Spleen (tissue), 11 donors: ENCODE measurements around the gene GHRHR. TPM values are rescaled to one million over a fixed set of nuclear protein-coding genes. Genes with fewer than 3 reads are reported as not detected.

Source experiments
- DNase-seq: peaks from one replicate; pipeline ENCODE4 v3.0.0-alpha.2; 2020
- H3K27ac ChIP-seq, 8 donors: fragments of 200-600 bp; sonication (generic) in 7 of 8; 1 replicate in 4 of 8; 2 replicates in 4 of 8; pipeline versions ENCODE4 v1.5.0 to v1.8.0; 2016 to 2021; ENCODE audit warnings: inconsistent platforms in 4 of 8, mild to moderate bottlenecking in 4 of 8, moderate library complexity in 1 of 8
- H3K27me3 ChIP-seq, 7 donors: fragments of 200-600 bp; sonication (generic) in 6 of 7; replicated peaks in 1 of 7; 1 replicate in 4 of 7; 2 replicates in 3 of 7; pipeline versions ENCODE4 v1.5.0 to v1.8.0; 2016 to 2021; ENCODE audit warnings: inconsistent platforms in 3 of 7, mild to moderate bottlenecking in 1 of 7
- H3K36me3 ChIP-seq, 6 donors: fragments of 200-600 bp; sonication (generic) in 5 of 6; 1 replicate in 4 of 6; 2 replicates in 2 of 6; pipeline versions ENCODE4 v1.5.0 to v1.8.0; 2016 to 2021; ENCODE audit warnings: inconsistent platforms in 2 of 6
- H3K4me1 ChIP-seq, 6 donors: fragments of 200-600 bp; sonication (generic) in 5 of 6; 1 replicate in 3 of 6; 2 replicates in 3 of 6; pipeline versions ENCODE4 v1.5.0 to v1.8.0; 2016 to 2021; ENCODE audit warnings: inconsistent platforms in 3 of 6
- H3K4me3 ChIP-seq, 8 donors: fragments of 200-600 bp; sonication (generic) in 7 of 8; 1 replicate in 4 of 8; 2 replicates in 4 of 8; pipeline versions ENCODE4 v1.5.0 to v1.8.0; 2016 to 2021; ENCODE audit warnings: inconsistent platforms in 4 of 8, mild to moderate bottlenecking in 4 of 8, moderate library complexity in 2 of 8
- H3K9me3 ChIP-seq, 8 donors: fragments of 200-600 bp; sonication (generic) in 7 of 8; 1 replicate in 4 of 8; 2 replicates in 4 of 8; pipeline versions ENCODE4 v1.5.0 to v1.8.0; 2016 to 2021; ENCODE audit warnings: inconsistent platforms in 4 of 8
- CTCF ChIP-seq, 11 experiments: fragments of 200-600 bp in 7 of 11; fragments of 450-650 bp in 4 of 11; sonication (generic) in 4 of 11; IDR thresholded peaks in 8 of 11; conservative IDR thresholded peaks in 3 of 11; 1 replicate in 7 of 11; 2 replicates in 4 of 11; pipeline versions ENCODE4 v1.4.0 to v1.8.0; 2016 to 2021; ENCODE audit warnings: antibody characterized with exemption in 11 of 11, inconsistent platforms in 4 of 11, mild to moderate bottlenecking in 1 of 11
- POLR2A ChIP-seq, 3 donors: fragments of 450-650 bp; IDR thresholded peaks; one replicate each; pipeline ENCODE4 v1.5.1; 2017; ENCODE audit warnings: antibody characterized with exemption in 3 of 3, mild to moderate bottlenecking in 1 of 3
- POLR2AphosphoS5 ChIP-seq, 3 donors: sonication (generic); formaldehyde crosslinking; IDR thresholded peaks; one replicate each; pipeline ENCODE4 v1.5.1; 2017; ENCODE audit warnings: antibody characterized with exemption in 3 of 3
- WGBS, 5 donors: extraction: QIAGEN DNeasy Blood & Tissue Kit in 3 of 5; methylation state at CpG; one replicate each; pipeline versions ENCODE4 v1.1.5 to v1.1.7; 2013 to 2018; 5-methylcytosine and 5-hydroxymethylcytosine counted together
- intact Hi-C: fragments of 100-400 bp; cut with DNase I; formaldehyde crosslinking; loops from one replicate; pipeline ENCODE4 v1.15.0; 2023; ENCODE audit warnings: low total_unique reads
- polyA plus RNA-seq, 3 donors: library from polyadenylated mRNA; stranded (reverse); fragments of 200-250 nt; gene quantifications; one replicate each; pipeline ENCODE4 v1.2.1, GENCODE V29; 2013
- total RNA-seq, 7 donors: library from RNA; depleted of rRNA in 3 of 7; stranded (reverse); fragments of >200 nt in 3 of 7; fragmentation: NEBNext Ultra II Directional in 4 of 7; extraction: Animal tissue kit (Norgen Biotek cat#: 25700) in 4 of 7; gene quantifications; one replicate each; pipeline versions ENCODE4 v1.1.0 to v1.2.1, GENCODE V29; 2016 to 2021
- donor health status: healthy with polysubstance abuse.
- donor health status: DM: no; HTN: no; CAD: no; lungs with moderate emphysema.
- donor health status: DM: no; HTN: no; CAD: no.
- donor health status: Bipolar disorder and iron deficiency.
- donor health status: healthy.
- donor health status: DM: no; HTN: no; CAD: no.
- donor health status: DM: yes; HTN: yes; CAD: no.

Gene GHRHR
- total and polyA plus RNA-seq, 10 donors: not detected

GRCh38 chr7:30956704-30957103 lies 7.0 kb upstream of the GHRHR start:
- Histone ChIP-seq H3K9me3 (peaks cover 0 to 23% (median 9%) of the 10 kb centered on the region in 8 donors), H3K4me1 (no peaks in the 10 kb centered on the region), H3K27ac (no peak overlapping the region), H3K36me3 (no peaks in the 10 kb centered on the region), H3K27me3 (peaks cover 0 to 4% (median 0%) of the 10 kb centered on the region in 7 donors), H3K4me3 (no peak overlapping the region)
- DNase-seq: no peak
- TF ChIP-seq CTCF (IDR thresholded peaks at IDR 0.05 in 8 of 11, conservative IDR thresholded peaks at IDR 0.05 in 3 of 11): no peak
- no peak for TF ChIP-seq POLR2AphosphoS5 (IDR thresholded peaks at IDR 0.05)
- TF ChIP-seq POLR2A (IDR thresholded peaks at IDR 0.05): no peak
- intact Hi-C loops: no loop called here
- 83 to 90% (median 86%) methylated on average over 1 of the region's 1 CpG for WGBS, 5 donors

GRCh38 chr7:30965372-30965771 lies 1.6 kb downstream of the GHRHR start:
- TF ChIP-seq CTCF (IDR thresholded peaks at IDR 0.05 in 8 of 11, conservative IDR thresholded peaks at IDR 0.05 in 3 of 11) (no peak), POLR2A (IDR thresholded peaks at IDR 0.05) (no peak)
- intact Hi-C loops: no loop called here
- Histone ChIP-seq H3K9me3 (no peaks in the 10 kb centered on the region), H3K4me1 (no peaks in the 10 kb centered on the region), H3K27ac (no peak overlapping the region), H3K36me3 (no peaks in the 10 kb centered on the region), H3K27me3 (peaks cover 0 to 19% (median 0%) of the 10 kb centered on the region in 7 donors), H3K4me3 (no peak overlapping the region)
- DNase-seq: no peak
- WGBS, 5 donors: 49 to 70% (median 65%) methylated on average over 4 of the region's 4 CpGs

- Histone ChIP-seq H3K4me1 (no peaks in the 10 kb centered on the region), H3K27ac (no peak overlapping the region), H3K9me3 (no peaks in the 10 kb centered on the region), H3K4me3 (no peak overlapping the region), H3K36me3 (no peaks in the 10 kb centered on the region), H3K27me3 (peaks cover 0 to 20% (median 0%) of the 10 kb centered on the region in 7 donors)
- intact Hi-C loops: no loop called here
- no peak for DNase-seq
- TF ChIP-seq POLR2AphosphoS5 (IDR thresholded peaks at IDR 0.05) (no peak), CTCF (IDR thresholded peaks at IDR 0.05 in 8 of 11, conservative IDR thresholded peaks at IDR 0.05 in 3 of 11) (no peak), POLR2A (IDR thresholded peaks at IDR 0.05) (no peak)
- WGBS, 5 donors: 80 to 90% (median 87%) methylated on average over 9 of the region's 9 CpGs
Measured at GRCh38 chr7:30965883-30966282, 2.1 kb downstream of the GHRHR start.

GRCh38 chr7:30968294-30968693 lies 4.5 kb downstream of the GHRHR start:
- H3K9me3 ChIP-seq: no peaks in the 10 kb centered on the region
- intact Hi-C loops: no loop called here
- no peak overlapping the region for H3K4me3 ChIP-seq
- DNase-seq: no peak
- 13 to 22% (median 17%) methylated on average over 2 of the region's 2 CpGs for WGBS, 5 donors
- no peaks in the 10 kb centered on the region for H3K36me3 ChIP-seq
- H3K4me1 ChIP-seq: no peaks in the 10 kb centered on the region
- peaks cover 0 to 40% (median 0%) of the 10 kb centered on the region in 7 donors for H3K27me3 ChIP-seq
- no peak for TF ChIP-seq CTCF (IDR thresholded peaks at IDR 0.05 in 8 of 11, conservative IDR thresholded peaks at IDR 0.05 in 3 of 11)
- TF ChIP-seq POLR2AphosphoS5 (IDR thresholded peaks at IDR 0.05): no peak
- TF ChIP-seq POLR2A (IDR thresholded peaks at IDR 0.05): no peak
- H3K27ac ChIP-seq: no peak overlapping the region
